Measurements from ENCODE around the gene INPP4B.
"Not testable (repeated sequence)": the region's sequence is repeated elsewhere in the genome, so short reads cannot be mapped to it uniquely, and the experiment has no call there.

INPP4B gene

DNA sequence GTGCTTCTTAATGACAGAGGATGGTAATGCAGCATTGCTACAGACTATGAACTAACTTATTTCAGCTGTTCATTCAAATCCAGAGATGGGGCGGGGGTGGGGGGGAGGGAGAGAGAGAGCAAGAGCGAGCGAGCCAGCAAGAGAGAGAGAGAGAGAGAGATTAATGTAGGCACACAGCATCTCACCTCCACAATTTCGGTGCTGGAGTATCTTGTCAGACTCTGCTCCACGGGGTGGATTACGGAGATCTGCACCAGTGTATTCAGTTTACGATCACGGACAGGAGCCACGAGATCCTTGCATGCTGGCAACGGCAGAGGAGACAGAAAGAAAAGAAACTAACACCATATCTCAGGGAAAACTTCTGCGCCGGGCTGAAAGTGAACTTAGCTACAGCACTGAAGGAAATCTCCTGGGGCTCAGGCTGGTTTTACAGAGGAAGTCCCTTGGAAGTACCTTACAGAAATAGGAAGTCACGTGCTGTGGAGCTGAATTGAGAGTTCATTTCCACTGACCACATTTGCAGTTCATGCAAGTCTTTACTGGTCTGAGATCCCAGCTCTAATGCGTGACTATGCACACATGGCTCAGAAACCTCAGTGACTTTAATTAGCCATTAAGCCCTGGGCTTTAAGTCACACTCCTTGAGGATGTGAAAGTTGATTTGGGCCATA, 440.9 kb downstream of the INPP4B start:
- H3K4me2 ChIP-seq: peak overlapping the region; percentile 76 to 95 (median 86)
- no peaks in the 10 kb centered on the region for H3K9me3 ChIP-seq (replicated peaks in 1 of 11)
- peak overlapping the region; percentile 52 to 62 (median 56) for H3K4me3 ChIP-seq
- peaks cover 0 to 6% (median 0%) of the 10 kb centered on the region in 11 experiments; a peak in 2 of 22 replicates for H3K27me3 ChIP-seq
- peaks cover 29 to 46% (median 37%) of the 10 kb centered on the region in 10 experiments for H3K4me1 ChIP-seq
- TF ChIP-seq Cebpa-rat (IDR thresholded peaks at IDR 0.05): no peak
- H3K27ac ChIP-seq: peak overlapping the region; percentile 27 to 69 (median 48); a peak in 20 of 22 replicates
- no peaks in the 10 kb centered on the region for H3K36me3 ChIP-seq
- H4K20me1 ChIP-seq: no peaks in the 10 kb centered on the region
- peak overlapping the region; percentile 40 to 68 (median 58); a peak in 20 of 22 replicates for H3K9ac ChIP-seq

DNA sequence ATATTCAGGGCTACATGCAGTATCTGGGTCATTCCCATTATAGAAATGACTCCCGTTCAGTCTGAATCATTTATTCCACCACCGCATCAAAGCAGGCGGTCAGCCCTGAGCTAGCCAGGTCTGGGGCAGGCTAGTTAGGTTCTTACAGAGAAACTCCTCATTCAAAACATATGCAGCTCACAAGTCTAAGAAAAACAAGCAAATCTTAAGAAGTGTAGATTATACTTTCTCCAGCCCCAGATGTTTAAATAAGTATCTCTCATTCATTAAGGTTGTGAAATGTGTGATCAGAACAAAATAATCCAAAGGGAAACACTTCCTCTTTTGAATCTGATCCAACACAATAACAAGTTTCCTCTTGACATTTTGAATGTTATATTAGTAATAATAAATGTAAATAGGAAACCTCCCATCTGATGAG, 441.9 kb downstream of the INPP4B start:
- peak overlapping the region in 3 of 10 experiments; percentile 52 to 57 (median 54); a peak in 6 of 20 replicates for H3K4me3 ChIP-seq
- H3K9me3 ChIP-seq (replicated peaks in 1 of 11): no peaks in the 10 kb centered on the region
- H4K20me1 ChIP-seq: no peaks in the 10 kb centered on the region
- TF ChIP-seq Cebpa-rat (IDR thresholded peaks at IDR 0.05): no peak
- no peak overlapping the region for H3K27ac ChIP-seq
- H3K9ac ChIP-seq: no peak overlapping the region; a peak in 1 of 22 replicates
- H3K36me3 ChIP-seq: no peaks in the 10 kb centered on the region
- H3K27me3 ChIP-seq: peaks cover 0 to 6% (median 0%) of the 10 kb centered on the region in 11 experiments; a peak in 2 of 22 replicates
- peaks cover 29 to 46% (median 37%) of the 10 kb centered on the region in 10 experiments for H3K4me1 ChIP-seq
- peak overlapping the region; percentile 19 to 95 (median 78); a peak in 19 of 22 replicates for H3K4me2 ChIP-seq

DNA sequence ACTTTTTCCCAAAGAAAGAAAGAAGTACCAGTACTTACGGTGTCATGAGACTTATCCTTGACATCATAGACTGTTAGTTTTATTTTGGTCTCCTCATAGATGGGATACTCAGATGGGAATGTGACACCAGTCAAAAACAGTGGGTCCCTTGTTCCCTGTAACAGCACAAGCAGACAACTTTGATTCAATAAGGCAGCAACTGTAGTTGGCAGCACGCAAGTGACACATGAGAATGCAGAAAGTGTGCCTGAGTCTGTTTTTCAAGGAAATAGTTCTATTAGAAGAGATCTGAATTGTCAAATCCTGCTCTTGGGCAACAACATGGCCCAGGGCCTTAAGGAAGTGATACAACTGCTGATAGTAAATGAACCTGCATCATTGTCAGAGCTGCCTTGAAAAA, 443.2 kb downstream of the INPP4B start:
- TF ChIP-seq Cebpa-rat (IDR thresholded peaks at IDR 0.05): no peak
- Histone ChIP-seq H3K27ac (no peak overlapping the region), H3K9ac (no peak overlapping the region), H3K9me3 (replicated peaks in 1 of 11) (no peaks in the 10 kb centered on the region), H3K27me3 (peaks cover 0 to 6% (median 0%) of the 10 kb centered on the region in 11 experiments; a peak in 2 of 22 replicates), H3K4me2 (peak overlapping the region in 3 of 11 experiments; percentile 1 to 57 (median 39); a peak in 3 of 22 replicates), H4K20me1 (no peaks in the 10 kb centered on the region), H3K36me3 (no peaks in the 10 kb centered on the region), H3K4me1 (peaks cover 29 to 44% (median 36%) of the 10 kb centered on the region in 10 experiments), H3K4me3 (no peak overlapping the region)

DNA sequence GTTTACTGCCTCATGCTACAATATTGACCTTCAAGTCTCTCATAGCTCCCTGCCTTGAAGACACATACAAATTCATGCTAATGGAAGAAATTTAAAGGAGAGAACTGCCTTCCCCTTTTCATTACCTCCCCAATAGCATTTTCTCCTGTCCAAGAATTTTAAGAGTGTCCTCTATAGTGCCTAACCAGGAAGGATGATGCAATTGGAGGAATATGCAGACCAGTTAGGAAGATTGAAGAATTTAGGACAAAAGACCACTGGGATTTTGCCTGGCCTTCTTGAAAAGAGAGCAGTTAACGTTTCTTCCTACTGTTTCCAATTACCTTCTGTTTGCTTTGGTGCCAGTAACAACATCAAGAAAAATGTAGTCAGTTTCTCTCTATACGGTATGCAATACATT, 443.9 kb downstream of the INPP4B start:
- no peak for TF ChIP-seq Cebpa-rat (IDR thresholded peaks at IDR 0.05)
- Histone ChIP-seq H3K27ac (no peak overlapping the region), H4K20me1 (no peaks in the 10 kb centered on the region), H3K27me3 (peaks cover 0 to 6% (median 0%) of the 10 kb centered on the region in 11 experiments; a peak in 2 of 22 replicates), H3K4me3 (no peak overlapping the region), H3K9me3 (replicated peaks in 1 of 11) (no peaks in the 10 kb centered on the region), H3K4me2 (no peak overlapping the region), H3K9ac (no peak overlapping the region), H3K36me3 (no peaks in the 10 kb centered on the region), H3K4me1 (peaks cover 24 to 36% (median 28%) of the 10 kb centered on the region in 10 experiments)

DNA sequence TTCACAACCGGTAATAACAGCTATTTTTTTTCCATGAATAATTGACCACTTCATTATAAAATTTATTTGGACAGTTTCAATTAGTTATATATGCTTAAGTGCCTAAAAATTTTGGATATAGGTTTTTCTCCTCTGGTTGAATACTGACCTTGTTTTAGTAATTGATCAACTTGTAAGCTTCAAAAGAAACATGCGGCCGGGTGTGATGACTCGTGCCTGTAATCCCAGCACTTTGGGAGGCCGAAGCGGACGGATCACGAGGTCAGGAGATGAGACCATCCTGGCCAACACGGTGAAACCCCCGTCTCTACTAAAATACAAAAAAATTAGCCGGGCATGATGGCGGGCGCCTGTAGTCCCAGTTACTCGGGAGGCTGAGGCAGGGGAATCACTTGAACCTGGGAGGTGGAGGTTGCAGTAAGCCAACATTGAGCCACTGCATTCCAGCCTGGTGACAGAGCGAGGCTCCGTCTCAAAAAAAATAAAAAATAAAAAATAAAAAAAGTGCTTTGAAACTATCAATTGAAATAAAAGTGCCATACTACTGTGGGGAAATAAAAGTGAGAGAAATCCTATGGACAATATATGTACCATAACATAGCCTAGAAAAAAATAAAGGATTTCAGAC, 448.6 kb downstream of the INPP4B start:
- H3K27me3 ChIP-seq; H3K9me3 ChIP-seq (replicated peaks in 1 of 11); H3K4me1 ChIP-seq; H3K4me2 ChIP-seq; H3K9ac ChIP-seq; H4K20me1 ChIP-seq; H3K4me3 ChIP-seq; H3K36me3 ChIP-seq; H3K27ac ChIP-seq: not testable (repeated sequence)

DNA sequence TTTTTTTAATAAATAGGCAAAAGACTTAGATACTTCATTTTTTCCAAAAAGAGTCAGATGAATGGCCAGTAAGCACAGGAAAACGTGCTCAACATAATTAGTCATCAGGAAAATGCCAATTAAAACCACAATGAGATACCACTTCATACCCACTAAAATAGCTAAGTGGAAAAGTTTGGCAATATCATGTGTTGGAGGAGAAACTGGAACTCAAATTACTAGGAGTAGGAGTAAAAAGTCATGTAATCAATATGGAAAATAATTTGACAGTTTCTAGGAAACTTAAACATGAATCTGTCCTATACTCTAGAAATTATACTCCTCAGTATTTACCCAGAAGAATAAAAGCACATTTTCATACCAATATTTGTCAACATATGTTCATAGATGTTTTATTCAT, 449.8 kb downstream of the INPP4B start:
- peaks cover 0 to 9% (median 0%) of the 10 kb centered on the region in 11 experiments; a peak in 2 of 22 replicates for H3K9me3 ChIP-seq (replicated peaks in 1 of 11)
- H3K4me3 ChIP-seq: no peak overlapping the region
- peak overlapping the region in 1 of 11 experiments; percentile 51; a peak in 4 of 22 replicates for H3K4me2 ChIP-seq
- H4K20me1 ChIP-seq: no peaks in the 10 kb centered on the region
- H3K4me1 ChIP-seq: peaks cover 0 to 7% (median 0%) of the 10 kb centered on the region in 10 experiments; a peak in 3 of 20 replicates
- no peaks in the 10 kb centered on the region for H3K36me3 ChIP-seq
- H3K27me3 ChIP-seq: peaks cover 0 to 6% (median 0%) of the 10 kb centered on the region in 11 experiments; a peak in 1 of 22 replicates
- H3K27ac ChIP-seq: no peak overlapping the region
- H3K9ac ChIP-seq: no peak overlapping the region
- TF ChIP-seq Cebpa-rat (IDR thresholded peaks at IDR 0.05): no peak

DNA sequence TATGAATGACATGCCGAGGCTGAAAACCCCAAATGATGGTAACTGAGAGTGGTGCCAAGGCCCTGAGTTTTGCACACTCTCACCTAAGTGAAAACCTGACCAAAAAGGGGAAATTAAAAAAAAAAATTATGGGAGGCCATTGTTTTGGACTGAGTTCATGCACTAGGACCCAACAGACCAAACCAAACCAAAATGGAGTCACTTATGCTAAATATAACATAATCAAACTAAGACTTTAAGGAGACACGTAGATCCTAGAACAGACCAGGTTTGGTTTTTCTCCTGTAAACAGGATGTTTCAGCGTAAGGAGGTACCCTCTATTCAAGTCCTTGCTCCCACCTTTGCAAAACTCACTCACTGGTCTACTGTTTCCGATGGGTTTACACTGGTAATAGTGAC, 453.0 kb downstream of the INPP4B start:
- Histone ChIP-seq H3K4me2 (no peak overlapping the region), H3K9me3 (replicated peaks in 1 of 11) (peaks cover 0 to 9% (median 0%) of the 10 kb centered on the region in 11 experiments; a peak in 2 of 22 replicates), H3K27ac (no peak overlapping the region), H3K4me3 (no peak overlapping the region), H3K36me3 (no peaks in the 10 kb centered on the region), H4K20me1 (no peaks in the 10 kb centered on the region), H3K27me3 (no peaks in the 10 kb centered on the region; a peak in 1 of 22 replicates), H3K9ac (no peak overlapping the region), H3K4me1 (peaks cover 0 to 7% (median 0%) of the 10 kb centered on the region in 10 experiments; a peak in 3 of 20 replicates)
- no peak for TF ChIP-seq Cebpa-rat (IDR thresholded peaks at IDR 0.05)

DNA sequence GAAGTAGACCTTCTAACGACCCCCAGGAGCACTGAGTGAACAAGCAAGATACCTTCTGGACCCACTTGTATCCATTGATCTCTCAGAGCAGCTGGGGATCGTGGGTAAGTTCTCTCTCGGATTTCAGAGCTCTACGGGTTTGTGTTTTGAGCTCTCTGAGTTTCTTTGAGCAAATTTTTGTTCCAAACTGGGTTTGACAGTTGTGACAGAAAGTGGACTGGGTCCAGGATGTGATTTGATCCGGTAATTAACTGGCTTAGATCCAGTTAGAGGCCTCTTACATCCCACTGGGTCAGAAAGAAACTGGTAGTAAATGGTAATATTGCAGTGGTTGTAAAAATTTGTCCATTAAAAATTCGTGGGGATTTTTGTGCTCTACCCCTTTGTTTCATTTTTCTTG, 459.2 kb downstream of the INPP4B start:
- Histone ChIP-seq H4K20me1 (no peaks in the 10 kb centered on the region), H3K27ac (no peak overlapping the region), H3K4me3 (no peak overlapping the region), H3K4me2 (no peak overlapping the region), H3K9me3 (replicated peaks in 1 of 11) (no peaks in the 10 kb centered on the region), H3K9ac (no peak overlapping the region), H3K36me3 (no peaks in the 10 kb centered on the region), H3K27me3 (no peaks in the 10 kb centered on the region), H3K4me1 (no peaks in the 10 kb centered on the region)
- no peak for TF ChIP-seq Cebpa-rat (IDR thresholded peaks at IDR 0.05)

DNA sequence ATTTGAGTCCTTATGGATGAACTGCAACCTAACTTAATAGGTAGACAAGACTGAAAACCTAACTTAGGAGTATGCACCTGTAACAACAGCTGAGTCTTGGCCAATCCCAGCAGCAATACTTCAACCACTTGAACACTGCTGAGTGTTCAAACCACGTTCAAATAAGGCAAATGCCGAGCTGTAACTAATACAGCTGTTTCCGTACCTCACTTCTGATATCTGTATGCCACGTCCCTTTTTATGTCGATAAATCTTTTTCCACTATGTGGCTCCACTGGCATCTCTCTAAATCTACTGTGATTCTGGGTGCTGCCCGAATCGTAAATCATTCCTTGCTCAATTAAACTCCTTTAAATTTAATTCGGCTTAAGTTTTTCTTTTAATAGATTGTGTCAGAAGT, 459.7 kb downstream of the INPP4B start:
- Histone ChIP-seq H3K4me3 (no peak overlapping the region), H3K9me3 (replicated peaks in 1 of 11) (no peaks in the 10 kb centered on the region), H3K36me3 (no peaks in the 10 kb centered on the region), H3K4me2 (no peak overlapping the region), H3K9ac (no peak overlapping the region), H4K20me1 (no peaks in the 10 kb centered on the region), H3K4me1 (no peaks in the 10 kb centered on the region), H3K27me3 (no peaks in the 10 kb centered on the region), H3K27ac (no peak overlapping the region)
- TF ChIP-seq Cebpa-rat (IDR thresholded peaks at IDR 0.05): no peak
